ENCODE data around the gene ANKRD34B. TPM values are rescaled to one million over a fixed set of nuclear protein-coding genes. Genes with fewer than 3 reads are reported as not detected.

Gene ANKRD34B
- total RNA-seq, 1 experiment from 2014 or later = 1.6 TPM

DNA sequence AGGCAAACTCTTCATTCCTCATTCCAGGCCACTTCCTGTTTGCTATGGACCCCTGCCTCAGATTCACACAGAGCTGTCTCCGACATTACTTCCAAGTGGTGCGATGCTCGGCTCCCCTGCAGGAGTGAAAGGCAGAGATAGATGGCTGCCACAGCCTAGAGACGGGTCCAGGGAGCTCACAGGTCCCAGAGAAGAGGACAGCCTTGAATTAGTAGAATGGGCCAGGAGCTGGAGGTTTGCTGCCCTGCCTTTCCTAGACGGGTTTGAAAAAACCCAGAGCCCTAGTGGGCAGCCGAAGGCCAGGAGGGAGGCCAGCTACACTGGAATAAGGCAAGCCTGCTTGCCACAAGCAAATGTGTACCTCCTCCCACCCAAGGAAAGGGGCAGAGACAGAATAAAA is 1.8 kb downstream of the ANKRD34B start:
- ChIA-PET CTCF (interaction anchor here (0.6 to 3.0 kb wide), 3 partner anchors 87 to 1663 kb away, joined by 3 to 17 read pairs (median 4); no protein-coding TSS in a partner anchor), POLR2A (interaction anchor here (1.3 kb wide), 1 partner anchor 80 kb away, joined by 7 read pairs; the partner anchor contains the start of gene FAM151B)
- peak overlapping the region; percentile 65 for H3K4me3 Mint-ChIP-seq
- H3K4me1 Mint-ChIP-seq = peaks cover 8% of the 10 kb centered on the region; the same call in 1 of the 2 replicates
- peaks cover 6% of the 10 kb centered on the region for H3K36me3 Mint-ChIP-seq
- ATAC-seq (no peak), DNase-seq (ENCODE audit: low spot score) (no peak)
- TF ChIP-seq NFE2L1 (CRISPR knock-in tag; IDR thresholded peaks at IDR 0.05) = no peak
- no peak for TF ChIP-seq SOX15 (CRISPR knock-in tag; IDR thresholded peaks at IDR 0.05)
- TF ChIP-seq TEAD4 (CRISPR knock-in tag; IDR thresholded peaks at IDR 0.05) = no peak
- peaks cover 8% of the 10 kb centered on the region for H3K9me3 Mint-ChIP-seq
- peaks cover 97% of the 10 kb centered on the region for H3K27me3 Mint-ChIP-seq (ENCODE audit: low read depth)
- H3K27ac Mint-ChIP-seq = no peak overlapping the region

DNA sequence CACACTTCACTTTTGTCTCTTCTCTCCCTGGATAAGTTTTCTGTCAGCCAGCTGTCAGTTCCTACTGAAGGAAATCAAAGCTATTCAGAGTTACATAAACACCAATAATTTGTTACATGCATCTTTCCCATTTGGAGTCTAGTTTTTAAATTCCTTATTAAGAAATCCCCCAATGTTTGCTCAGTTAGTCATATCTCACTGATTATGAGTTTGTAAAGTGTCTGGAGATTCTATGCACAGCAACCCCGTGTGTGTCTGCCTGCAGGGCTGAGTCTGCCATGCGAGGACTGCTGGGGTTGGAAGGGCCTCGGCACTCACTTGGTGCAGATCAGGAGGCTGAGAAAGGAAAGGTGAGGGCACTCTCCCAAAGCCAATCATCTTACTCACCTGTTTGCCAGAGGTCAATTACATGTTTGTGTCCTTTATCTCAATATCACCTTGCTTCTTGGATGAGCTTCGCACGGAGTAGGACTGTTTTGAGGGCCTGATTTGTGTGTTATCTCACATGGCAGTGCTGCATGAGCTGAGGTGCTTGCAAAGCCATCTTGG is 3.3 kb downstream of the ANKRD34B start:
- H3K36me3 Mint-ChIP-seq = peaks cover 4% of the 10 kb centered on the region
- ChIA-PET POLR2A (no interaction called here), CTCF (no interaction called here)
- no peak overlapping the region for H3K27ac Mint-ChIP-seq
- peaks cover 98% of the 10 kb centered on the region for H3K27me3 Mint-ChIP-seq (ENCODE audit: low read depth)
- TF ChIP-seq, protein P1, sequence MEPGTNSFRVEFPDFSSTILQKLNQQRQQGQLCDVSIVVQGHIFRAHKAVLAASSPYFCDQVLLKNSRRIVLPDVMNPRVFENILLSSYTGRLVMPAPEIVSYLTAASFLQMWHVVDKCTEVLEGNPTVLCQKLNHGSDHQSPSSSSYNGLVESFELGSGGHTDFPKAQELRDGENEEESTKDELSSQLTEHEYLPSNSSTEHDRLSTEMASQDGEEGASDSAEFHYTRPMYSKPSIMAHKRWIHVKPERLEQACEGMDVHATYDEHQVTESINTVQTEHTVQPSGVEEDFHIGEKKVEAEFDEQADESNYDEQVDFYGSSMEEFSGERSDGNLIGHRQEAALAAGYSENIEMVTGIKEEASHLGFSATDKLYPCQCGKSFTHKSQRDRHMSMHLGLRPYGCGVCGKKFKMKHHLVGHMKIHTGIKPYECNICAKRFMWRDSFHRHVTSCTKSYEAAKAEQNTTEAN (CRISPR knock-in tag; IDR thresholded peaks at IDR 0.05) = no peak
- TF ChIP-seq, protein P2, sequence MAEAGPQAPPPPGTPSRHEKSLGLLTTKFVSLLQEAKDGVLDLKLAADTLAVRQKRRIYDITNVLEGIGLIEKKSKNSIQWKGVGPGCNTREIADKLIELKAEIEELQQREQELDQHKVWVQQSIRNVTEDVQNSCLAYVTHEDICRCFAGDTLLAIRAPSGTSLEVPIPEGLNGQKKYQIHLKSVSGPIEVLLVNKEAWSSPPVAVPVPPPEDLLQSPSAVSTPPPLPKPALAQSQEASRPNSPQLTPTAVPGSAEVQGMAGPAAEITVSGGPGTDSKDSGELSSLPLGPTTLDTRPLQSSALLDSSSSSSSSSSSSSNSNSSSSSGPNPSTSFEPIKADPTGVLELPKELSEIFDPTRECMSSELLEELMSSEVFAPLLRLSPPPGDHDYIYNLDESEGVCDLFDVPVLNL (CRISPR knock-in tag; IDR thresholded peaks at IDR 0.05; ENCODE audit: borderline replicate concordance, low read depth) = no peak
- TF ChIP-seq, protein P3, sequence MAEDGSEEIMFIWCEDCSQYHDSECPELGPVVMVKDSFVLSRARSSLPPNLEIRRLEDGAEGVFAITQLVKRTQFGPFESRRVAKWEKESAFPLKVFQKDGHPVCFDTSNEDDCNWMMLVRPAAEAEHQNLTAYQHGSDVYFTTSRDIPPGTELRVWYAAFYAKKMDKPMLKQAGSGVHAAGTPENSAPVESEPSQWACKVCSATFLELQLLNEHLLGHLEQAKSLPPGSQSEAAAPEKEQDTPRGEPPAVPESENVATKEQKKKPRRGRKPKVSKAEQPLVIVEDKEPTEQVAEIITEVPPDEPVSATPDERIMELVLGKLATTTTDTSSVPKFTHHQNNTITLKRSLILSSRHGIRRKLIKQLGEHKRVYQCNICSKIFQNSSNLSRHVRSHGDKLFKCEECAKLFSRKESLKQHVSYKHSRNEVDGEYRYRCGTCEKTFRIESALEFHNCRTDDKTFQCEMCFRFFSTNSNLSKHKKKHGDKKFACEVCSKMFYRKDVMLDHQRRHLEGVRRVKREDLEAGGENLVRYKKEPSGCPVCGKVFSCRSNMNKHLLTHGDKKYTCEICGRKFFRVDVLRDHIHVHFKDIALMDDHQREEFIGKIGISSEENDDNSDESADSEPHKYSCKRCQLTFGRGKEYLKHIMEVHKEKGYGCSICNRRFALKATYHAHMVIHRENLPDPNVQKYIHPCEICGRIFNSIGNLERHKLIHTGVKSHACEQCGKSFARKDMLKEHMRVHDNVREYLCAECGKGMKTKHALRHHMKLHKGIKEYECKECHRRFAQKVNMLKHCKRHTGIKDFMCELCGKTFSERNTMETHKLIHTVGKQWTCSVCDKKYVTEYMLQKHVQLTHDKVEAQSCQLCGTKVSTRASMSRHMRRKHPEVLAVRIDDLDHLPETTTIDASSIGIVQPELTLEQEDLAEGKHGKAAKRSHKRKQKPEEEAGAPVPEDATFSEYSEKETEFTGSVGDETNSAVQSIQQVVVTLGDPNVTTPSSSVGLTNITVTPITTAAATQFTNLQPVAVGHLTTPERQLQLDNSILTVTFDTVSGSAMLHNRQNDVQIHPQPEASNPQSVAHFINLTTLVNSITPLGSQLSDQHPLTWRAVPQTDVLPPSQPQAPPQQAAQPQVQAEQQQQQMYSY (CRISPR knock-in tag; IDR thresholded peaks at IDR 0.05) = no peak
- TF ChIP-seq, protein P4, sequence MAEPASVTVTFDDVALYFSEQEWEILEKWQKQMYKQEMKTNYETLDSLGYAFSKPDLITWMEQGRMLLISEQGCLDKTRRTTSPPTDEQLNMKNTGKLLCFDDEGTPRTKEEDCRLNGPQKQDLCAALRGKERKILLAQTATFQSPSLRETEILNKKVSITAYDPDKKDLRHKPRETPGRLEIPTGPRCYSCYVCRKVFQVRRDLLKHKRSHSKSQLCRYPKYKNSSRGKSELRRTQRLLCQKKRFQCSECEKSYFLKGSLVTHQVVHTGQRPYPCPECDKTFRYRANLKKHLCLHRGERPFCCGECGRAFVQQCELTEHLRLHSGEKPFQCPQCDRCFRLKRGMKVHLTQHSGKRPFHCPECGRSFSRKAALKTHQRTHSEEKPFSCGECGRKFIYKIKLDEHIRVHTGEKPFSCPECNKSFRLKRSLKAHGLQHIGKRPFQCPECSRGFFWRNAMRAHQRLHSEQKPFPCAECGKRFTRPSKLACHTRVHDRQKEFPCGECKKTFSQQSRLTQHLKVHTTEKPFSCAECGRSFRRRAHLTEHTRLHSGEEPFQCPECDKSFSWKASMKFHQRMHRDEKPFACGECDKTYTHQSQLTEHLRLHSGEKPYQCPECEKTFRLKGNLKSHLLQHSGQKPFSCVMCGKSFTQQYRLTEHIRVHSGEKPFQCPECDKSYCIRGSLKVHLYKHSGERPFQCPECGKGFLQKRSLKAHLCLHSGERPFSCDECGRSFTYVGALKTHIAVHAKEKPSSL (CRISPR knock-in tag; conservative IDR thresholded peaks at IDR 0.05) = no peak
- TF ChIP-seq CREB1 (CRISPR knock-in tag; IDR thresholded peaks at IDR 0.05) = no peak
- TF ChIP-seq, protein P5, sequence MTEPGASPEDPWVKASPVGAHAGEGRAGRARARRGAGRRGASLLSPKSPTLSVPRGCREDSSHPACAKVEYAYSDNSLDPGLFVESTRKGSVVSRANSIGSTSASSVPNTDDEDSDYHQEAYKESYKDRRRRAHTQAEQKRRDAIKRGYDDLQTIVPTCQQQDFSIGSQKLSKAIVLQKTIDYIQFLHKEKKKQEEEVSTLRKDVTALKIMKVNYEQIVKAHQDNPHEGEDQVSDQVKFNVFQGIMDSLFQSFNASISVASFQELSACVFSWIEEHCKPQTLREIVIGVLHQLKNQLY (CRISPR knock-in tag; IDR thresholded peaks at IDR 0.05) = no peak
- no peak for TF ChIP-seq ZNF219 (CRISPR knock-in tag; IDR thresholded peaks at IDR 0.05; ENCODE audit: borderline replicate concordance)
- H3K4me3 Mint-ChIP-seq = no peak overlapping the region
- peaks cover 19% of the 10 kb centered on the region for H3K4me1 Mint-ChIP-seq
- DNase-seq (ENCODE audit: low spot score) = no peak
- no peak for ATAC-seq
- H3K9me3 Mint-ChIP-seq = no peaks in the 10 kb centered on the region

DNA sequence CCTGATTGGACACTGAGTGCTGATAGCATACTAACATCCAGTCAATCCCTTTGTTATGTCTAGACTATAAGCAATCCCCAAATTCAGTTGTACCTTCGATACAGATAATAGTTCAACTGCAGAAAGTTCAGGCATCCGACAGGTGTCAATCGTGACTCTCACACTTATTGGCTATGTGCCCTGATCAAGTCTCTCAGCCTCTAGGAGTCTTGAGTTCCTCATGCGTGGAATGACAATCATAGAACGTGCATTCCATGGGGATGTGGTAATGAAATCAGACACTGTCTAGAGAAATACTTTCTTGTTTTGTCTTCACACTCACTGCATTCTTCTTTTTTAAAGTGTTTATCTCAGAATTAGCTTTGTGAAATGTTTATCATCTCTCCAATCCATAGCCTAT is 4.8 kb downstream of the ANKRD34B start:
- ChIA-PET POLR2A (no interaction called here), CTCF (no interaction called here)
- DNase-seq (ENCODE audit: low spot score) = no peak
- peaks cover 4% of the 10 kb centered on the region for H3K36me3 Mint-ChIP-seq
- H3K27me3 Mint-ChIP-seq (ENCODE audit: low read depth) = peaks cover 96% of the 10 kb centered on the region
- no peak overlapping the region for H3K4me3 Mint-ChIP-seq
- no peaks in the 10 kb centered on the region for H3K9me3 Mint-ChIP-seq
- no peak for ATAC-seq
- H3K27ac Mint-ChIP-seq = no peak overlapping the region
- peaks cover 20% of the 10 kb centered on the region for H3K4me1 Mint-ChIP-seq
- TF ChIP-seq SMAD4 (CRISPR knock-in tag; IDR thresholded peaks at IDR 0.05) = no peak
- TF ChIP-seq NR3C1 (CRISPR knock-in tag; conservative IDR thresholded peaks at IDR 0.05; ENCODE audit: low read depth) = no peak
- TF ChIP-seq ELF4 (CRISPR knock-in tag; IDR thresholded peaks at IDR 0.05; ENCODE audit: low read depth) = no peak
- TF ChIP-seq CBFB (CRISPR knock-in tag; IDR thresholded peaks at IDR 0.05; ENCODE audit: low read depth) = no peak
- TF ChIP-seq JUN (CRISPR knock-in tag; IDR thresholded peaks at IDR 0.05) = no peak
- TF ChIP-seq GRHL2 (CRISPR knock-in tag; IDR thresholded peaks at IDR 0.05; ENCODE audit: insufficient replicate concordance, severe bottlenecking) = no peak
- no peak for TF ChIP-seq ESRRA (CRISPR knock-in tag; IDR thresholded peaks at IDR 0.05; ENCODE audit: borderline replicate concordance)
- TF ChIP-seq, protein P6, sequence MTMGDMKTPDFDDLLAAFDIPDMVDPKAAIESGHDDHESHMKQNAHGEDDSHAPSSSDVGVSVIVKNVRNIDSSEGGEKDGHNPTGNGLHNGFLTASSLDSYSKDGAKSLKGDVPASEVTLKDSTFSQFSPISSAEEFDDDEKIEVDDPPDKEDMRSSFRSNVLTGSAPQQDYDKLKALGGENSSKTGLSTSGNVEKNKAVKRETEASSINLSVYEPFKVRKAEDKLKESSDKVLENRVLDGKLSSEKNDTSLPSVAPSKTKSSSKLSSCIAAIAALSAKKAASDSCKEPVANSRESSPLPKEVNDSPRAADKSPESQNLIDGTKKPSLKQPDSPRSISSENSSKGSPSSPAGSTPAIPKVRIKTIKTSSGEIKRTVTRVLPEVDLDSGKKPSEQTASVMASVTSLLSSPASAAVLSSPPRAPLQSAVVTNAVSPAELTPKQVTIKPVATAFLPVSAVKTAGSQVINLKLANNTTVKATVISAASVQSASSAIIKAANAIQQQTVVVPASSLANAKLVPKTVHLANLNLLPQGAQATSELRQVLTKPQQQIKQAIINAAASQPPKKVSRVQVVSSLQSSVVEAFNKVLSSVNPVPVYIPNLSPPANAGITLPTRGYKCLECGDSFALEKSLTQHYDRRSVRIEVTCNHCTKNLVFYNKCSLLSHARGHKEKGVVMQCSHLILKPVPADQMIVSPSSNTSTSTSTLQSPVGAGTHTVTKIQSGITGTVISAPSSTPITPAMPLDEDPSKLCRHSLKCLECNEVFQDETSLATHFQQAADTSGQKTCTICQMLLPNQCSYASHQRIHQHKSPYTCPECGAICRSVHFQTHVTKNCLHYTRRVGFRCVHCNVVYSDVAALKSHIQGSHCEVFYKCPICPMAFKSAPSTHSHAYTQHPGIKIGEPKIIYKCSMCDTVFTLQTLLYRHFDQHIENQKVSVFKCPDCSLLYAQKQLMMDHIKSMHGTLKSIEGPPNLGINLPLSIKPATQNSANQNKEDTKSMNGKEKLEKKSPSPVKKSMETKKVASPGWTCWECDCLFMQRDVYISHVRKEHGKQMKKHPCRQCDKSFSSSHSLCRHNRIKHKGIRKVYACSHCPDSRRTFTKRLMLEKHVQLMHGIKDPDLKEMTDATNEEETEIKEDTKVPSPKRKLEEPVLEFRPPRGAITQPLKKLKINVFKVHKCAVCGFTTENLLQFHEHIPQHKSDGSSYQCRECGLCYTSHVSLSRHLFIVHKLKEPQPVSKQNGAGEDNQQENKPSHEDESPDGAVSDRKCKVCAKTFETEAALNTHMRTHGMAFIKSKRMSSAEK (CRISPR knock-in tag; IDR thresholded peaks at IDR 0.05; ENCODE audit: borderline replicate concordance) = no peak
- no peak for TF ChIP-seq SOX15 (CRISPR knock-in tag; IDR thresholded peaks at IDR 0.05)

All from WTC11 (cell line).